ENCODE results near the gene PDGFB. TPM values are rescaled to one million over a fixed set of nuclear protein-coding genes. Genes with fewer than 3 reads are reported as not detected.

The PDGFB gene
- total RNA-seq, 2 experiments from 2014 or later = 6.4 to 6.5 TPM

DNA sequence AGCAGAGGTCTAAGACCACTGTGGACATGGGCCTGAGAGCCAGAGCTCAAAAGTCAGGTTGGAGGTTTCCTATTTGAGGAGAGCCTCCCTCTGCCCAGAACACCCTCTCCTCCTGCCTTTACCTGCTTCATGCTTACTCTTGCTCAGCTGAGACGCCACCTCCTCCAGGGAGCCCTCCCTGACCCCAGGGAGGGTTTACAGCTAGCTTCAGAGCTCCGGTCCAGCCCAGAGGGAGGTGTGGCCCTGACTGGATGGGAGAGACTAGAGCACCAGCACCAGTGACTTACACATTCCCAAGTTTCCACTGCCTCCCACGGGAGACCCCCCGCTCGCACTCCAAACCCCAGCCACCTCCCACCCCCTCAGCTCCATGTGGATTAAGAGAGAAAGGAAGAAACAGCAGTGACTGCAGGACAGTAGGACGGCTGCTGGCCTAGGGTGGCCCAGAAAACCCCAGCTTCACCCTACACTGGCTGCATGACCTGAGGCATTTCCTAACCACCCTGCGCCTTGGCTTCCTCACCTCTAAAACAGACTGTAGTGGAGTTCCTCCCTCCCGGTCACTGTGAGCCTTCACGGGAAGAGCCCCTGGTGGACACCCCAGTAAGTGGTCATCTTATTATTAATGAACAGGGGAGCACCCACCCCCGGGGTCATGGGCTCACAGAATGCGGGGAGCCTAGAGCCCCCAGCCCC lies 24.5 kb upstream of the PDGFB start:
- Mint-ChIP-seq H3K36me3 (ENCODE audit: low read depth) (no peaks in the 10 kb centered on the region), H3K4me3 (no peak overlapping the region), H3K27me3 (no peaks in the 10 kb centered on the region), H3K9me3 (no peaks in the 10 kb centered on the region), H3K4me1 (peaks cover 19% of the 10 kb centered on the region), H3K27ac (no peak overlapping the region)
- POLR2A ChIA-PET = no interaction called here
- no peak for DNase-seq
- CTCF ChIA-PET = interaction anchor here (0.6 kb wide), 1 partner anchor 103 kb away, joined by 4 read pairs; no protein-coding TSS in a partner anchor

DNA sequence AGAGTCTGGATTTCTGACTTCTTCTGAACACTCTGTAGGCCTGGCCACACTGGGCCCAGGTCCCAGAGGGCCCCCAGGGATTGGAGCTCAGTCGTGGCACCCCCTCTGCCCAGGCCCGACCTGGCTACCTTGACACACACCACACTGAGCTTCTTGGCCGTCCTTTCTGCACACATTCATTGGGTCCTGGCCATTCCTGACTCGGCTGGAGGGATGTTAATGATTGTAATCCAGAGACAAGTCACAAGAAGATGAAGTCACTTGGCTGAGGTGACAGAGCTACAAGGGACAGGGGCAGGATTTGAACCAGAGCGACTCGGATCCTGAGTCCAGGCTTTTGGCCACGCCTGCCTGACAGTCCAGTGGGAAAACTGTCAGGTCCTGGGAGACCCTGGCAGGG lies 23.9 kb upstream of the PDGFB start:
- no peak overlapping the region for H3K27ac Mint-ChIP-seq
- CTCF ChIA-PET = no interaction called here

DNA sequence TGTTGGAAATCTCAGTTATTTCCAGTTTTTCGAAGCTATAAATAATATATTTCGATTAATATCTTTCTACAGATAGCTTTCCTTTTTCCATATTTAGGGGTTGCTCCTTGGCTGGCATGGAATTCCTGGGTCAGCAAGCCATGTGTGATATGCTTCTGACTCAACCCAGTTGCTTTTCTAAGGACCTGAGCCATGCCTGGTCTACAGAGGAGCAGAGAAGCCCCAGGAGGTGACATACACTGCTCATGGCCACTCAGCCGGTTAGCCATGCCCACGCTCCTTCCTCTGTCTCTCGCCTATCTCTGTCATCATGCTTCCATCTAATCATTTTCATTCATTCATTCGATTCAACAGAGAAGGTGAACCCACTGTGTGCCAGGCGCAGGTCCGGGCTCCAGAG lies 23.2 kb upstream of the PDGFB start:
- DNase-seq = no peak
- ChIA-PET CTCF (interaction anchor here (0.5 kb wide), 1 partner anchor 104 kb away, joined by 4 read pairs; no protein-coding TSS in a partner anchor), POLR2A (no interaction called here)
- Mint-ChIP-seq H3K27ac (no peak overlapping the region), H3K36me3 (ENCODE audit: low read depth) (no peaks in the 10 kb centered on the region), H3K27me3 (no peaks in the 10 kb centered on the region), H3K9me3 (no peaks in the 10 kb centered on the region), H3K4me3 (no peak overlapping the region), H3K4me1 (peaks cover 24% of the 10 kb centered on the region)

More for the DNA sequence above, 23.9 kb upstream of the PDGFB start:
- DNase-seq = no peak
- Mint-ChIP-seq H3K9me3 (no peaks in the 10 kb centered on the region), H3K4me1 (peaks cover 24% of the 10 kb centered on the region), H3K4me3 (no peak overlapping the region), H3K36me3 (ENCODE audit: low read depth) (no peaks in the 10 kb centered on the region), H3K27me3 (no peaks in the 10 kb centered on the region)
- POLR2A ChIA-PET = no interaction called here

DNA sequence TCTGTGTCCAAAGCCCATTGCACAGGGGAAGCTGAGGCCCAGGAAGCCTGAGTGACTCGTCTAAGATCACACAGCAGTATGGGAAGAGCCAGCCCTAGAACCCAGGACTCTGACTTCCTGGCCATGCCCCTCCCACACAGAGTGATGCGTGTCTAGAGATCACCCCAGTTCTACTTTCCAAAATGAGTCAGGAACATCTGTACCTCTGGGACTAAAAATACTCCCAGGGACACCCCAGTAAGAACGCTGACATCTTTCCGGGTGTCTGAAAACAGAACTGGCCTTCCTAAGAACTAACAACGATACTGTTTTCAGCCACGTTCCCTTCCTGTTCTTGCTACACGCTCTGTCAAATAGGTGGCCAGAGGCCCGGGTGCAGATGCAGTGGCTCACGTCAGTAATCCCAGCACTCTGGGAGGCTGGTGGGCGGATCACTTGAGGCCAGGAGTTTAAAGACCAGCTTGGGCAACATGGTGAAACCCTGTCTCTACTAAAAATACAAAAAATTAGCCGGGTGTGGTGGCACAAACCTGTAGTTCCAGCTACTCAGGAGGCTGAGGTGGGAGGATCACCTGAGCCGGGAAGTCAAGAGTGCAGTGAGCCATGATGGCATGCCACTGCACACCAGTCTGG lies 21.7 kb upstream of the PDGFB start:
- no peak overlapping the region for H3K4me3 Mint-ChIP-seq
- peaks cover 2% of the 10 kb centered on the region for H3K9me3 Mint-ChIP-seq
- ChIA-PET POLR2A (no interaction called here), CTCF (no interaction called here)
- H3K27ac Mint-ChIP-seq = peak overlapping the region; percentile 63
- H3K36me3 Mint-ChIP-seq (ENCODE audit: low read depth) = no peaks in the 10 kb centered on the region
- H3K4me1 Mint-ChIP-seq = peaks cover 24% of the 10 kb centered on the region
- no peaks in the 10 kb centered on the region for H3K27me3 Mint-ChIP-seq
- peak; percentile 42 for DNase-seq

DNA sequence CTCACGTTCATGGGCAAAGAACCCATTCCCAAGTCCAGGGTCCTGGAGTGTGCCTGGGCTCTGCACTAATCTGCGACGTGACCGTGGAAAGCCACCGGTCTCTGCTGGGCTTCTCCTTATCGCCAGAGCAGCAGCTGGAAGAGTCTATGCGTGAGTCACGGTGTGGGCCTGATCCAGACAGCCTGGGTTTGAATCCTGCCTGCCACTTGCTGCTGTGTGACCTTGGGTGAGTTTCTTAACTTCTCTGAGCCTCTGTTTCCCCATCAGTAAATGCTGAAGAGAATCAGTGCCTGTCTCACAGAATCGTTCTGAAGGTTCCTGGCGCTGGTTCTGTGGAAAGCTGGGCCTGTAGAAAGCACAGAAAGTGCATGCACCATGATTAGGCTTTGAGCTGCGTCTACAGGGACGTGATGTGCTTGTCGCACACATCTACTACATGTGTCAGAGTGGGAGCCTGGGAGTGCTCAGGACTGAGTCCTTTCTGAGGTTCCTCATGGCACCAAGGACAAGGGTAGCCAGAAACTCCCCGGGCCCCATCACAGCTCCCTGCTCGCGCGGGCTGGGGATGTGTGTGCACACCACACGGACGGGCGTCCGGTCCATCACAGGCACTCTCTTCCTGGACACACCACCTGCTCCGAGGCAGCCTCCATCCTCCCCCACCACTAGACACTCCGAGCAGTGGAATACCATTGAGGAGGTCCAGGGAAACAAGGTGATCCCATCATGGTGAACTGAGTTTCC lies 20.5 kb upstream of the PDGFB start:
- H3K36me3 Mint-ChIP-seq (ENCODE audit: low read depth) = peaks cover 3% of the 10 kb centered on the region
- H3K4me3 Mint-ChIP-seq = no peak overlapping the region
- H3K9me3 Mint-ChIP-seq = peaks cover 9% of the 10 kb centered on the region
- no peak for DNase-seq
- ChIA-PET POLR2A (no interaction called here), CTCF (no interaction called here)
- H3K27ac Mint-ChIP-seq = no peak overlapping the region
- H3K27me3 Mint-ChIP-seq = peaks cover 3% of the 10 kb centered on the region
- H3K4me1 Mint-ChIP-seq = peaks cover 24% of the 10 kb centered on the region

DNA sequence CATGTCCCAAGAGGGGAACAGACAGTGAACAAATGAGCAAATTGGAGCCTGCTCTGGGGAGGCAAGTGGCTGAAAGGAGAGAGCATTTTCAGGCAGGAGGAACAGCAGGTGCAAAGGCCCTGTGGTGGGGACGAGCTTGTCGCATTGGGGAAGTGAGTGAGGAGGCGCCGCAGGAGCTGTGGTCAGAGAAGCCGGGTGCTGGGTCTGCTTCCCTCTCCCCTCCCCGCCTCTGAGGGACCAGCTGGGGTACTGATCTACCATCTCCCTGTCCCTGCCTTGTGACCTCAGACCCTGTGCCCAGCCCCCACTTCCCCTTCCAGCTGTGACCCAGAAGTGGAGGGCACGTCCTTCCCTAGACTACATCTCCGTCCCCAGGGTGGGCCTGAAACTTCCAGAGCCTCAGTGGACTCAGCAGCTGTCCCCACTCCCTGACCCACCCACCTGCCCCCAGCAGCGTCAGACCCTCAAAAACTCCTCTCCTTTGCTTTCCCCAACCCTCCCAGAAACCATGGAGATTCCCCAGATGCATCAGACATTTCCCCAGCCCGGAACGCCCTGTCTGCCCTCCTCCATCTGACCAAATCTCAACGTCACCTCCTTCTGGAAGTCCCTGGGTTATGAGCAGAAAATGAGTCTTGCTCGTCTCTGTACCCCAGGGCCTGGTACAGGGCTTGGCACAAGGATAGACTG lies 19.7 kb upstream of the PDGFB start:
- no peak overlapping the region for H3K4me3 Mint-ChIP-seq
- H3K36me3 Mint-ChIP-seq (ENCODE audit: low read depth) = peaks cover 3% of the 10 kb centered on the region
- peaks cover 24% of the 10 kb centered on the region for H3K4me1 Mint-ChIP-seq
- DNase-seq = no peak
- peaks cover 9% of the 10 kb centered on the region for H3K9me3 Mint-ChIP-seq
- H3K27me3 Mint-ChIP-seq = peaks cover 3% of the 10 kb centered on the region
- CTCF ChIA-PET = no interaction called here
- no peak overlapping the region for H3K27ac Mint-ChIP-seq
- POLR2A ChIA-PET = no interaction called here

DNA sequence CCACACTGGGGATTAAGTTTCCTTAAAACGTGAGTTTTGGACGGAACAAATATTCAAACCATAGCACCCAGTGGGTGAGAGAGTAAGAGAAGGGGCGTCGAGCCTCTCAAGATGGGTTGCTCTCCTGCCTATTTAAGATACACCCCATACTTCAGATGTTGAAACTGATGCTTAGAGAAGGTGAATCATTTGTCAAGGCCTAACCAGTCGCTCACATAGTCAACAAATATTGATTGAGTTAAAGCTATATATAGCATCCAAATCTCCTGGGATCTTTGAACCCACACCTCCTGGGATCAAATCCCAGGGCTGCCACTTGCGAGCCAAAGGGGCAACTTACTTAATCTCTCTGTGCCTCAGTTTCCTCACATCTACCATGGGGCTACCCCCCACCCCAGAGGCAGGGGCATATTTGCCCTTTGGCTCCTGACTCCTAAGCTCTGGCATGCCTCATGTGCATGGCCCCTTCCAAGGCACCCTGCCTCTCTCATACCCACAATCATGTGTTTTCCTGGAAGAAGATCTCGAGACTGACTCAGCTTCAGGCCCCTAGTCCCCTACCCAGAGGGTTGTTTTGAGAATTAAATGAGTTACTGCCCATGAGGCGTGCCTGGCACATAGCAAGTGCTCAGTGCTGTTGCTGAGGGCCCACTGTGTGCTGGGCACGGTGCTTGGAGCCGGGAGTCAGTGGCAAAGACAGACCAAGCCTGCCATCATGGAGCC lies 19.0 kb upstream of the PDGFB start:
- Mint-ChIP-seq H3K9me3 (peaks cover 9% of the 10 kb centered on the region), H3K4me1 (peaks cover 24% of the 10 kb centered on the region), H3K36me3 (ENCODE audit: low read depth) (peaks cover 3% of the 10 kb centered on the region), H3K4me3 (no peak overlapping the region), H3K27me3 (peaks cover 3% of the 10 kb centered on the region), H3K27ac (no peak overlapping the region)
- ChIA-PET POLR2A (no interaction called here), CTCF (no interaction called here)
- DNase-seq = no peak

DNA sequence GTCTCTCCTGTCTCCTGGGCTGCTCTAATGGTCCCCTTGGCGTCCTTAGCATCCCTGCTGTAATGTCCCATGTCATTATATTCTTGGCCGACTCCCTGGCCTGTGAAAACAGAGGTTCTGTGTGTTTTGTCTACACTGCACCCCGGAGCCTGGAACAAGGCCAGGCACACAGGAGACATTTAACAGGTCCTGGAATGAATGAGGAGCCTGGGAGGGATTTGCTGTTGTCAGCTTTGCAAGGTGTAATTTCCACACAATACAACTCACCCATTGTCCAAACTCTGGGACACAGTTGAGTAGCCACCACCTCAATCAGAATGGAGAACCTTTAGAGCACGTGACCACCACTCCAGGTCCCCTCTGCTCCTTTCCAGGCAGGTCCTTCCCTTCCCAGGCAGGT lies 14.9 kb upstream of the PDGFB start:
- peaks cover 3% of the 10 kb centered on the region for H3K27me3 Mint-ChIP-seq
- no peak overlapping the region for H3K27ac Mint-ChIP-seq
- CTCF ChIA-PET = interaction anchor here (0.6 kb wide), 1 partner anchor 85 kb away, joined by 3 read pairs; no protein-coding TSS in a partner anchor
- POLR2A ChIA-PET = no interaction called here
- H3K9me3 Mint-ChIP-seq = peaks cover 9% of the 10 kb centered on the region
- no peak for DNase-seq
- H3K4me1 Mint-ChIP-seq = peaks cover 21% of the 10 kb centered on the region
- no peak overlapping the region for H3K4me3 Mint-ChIP-seq
- H3K36me3 Mint-ChIP-seq (ENCODE audit: low read depth) = peaks cover 3% of the 10 kb centered on the region

DNA sequence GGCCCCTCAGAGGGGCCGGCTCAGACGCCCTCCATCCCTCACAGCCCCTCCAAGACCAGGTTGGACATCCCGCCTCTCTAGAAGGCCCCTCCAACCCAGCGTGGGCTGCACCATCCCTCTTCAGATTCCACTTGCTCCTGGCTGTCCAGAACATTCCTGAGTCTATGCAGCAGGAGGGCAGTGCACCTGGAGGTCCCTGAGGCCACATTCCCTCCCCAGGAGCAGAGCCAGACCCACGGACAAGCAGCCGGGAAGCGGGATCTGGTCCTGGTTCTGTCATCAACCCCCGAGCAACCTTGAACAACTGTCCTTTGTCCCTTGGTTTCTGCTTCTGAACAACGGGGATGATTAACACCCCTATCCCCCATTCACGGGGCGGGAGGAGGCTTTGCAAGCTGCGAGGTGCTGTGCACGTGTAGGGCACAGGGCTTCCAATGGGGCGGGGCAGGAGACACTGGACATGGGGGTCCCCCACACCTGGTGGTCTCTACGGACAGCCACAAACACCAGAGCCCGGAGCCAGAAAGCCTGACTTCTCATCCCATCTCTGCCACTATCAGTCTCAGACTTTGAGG lies 13.2 kb upstream of the PDGFB start:
- H3K9me3 Mint-ChIP-seq = peaks cover 9% of the 10 kb centered on the region
- ChIA-PET POLR2A (interaction anchor here (1.2 kb wide), 1 partner anchor 17 kb away, joined by 4 read pairs; no protein-coding TSS in a partner anchor), CTCF (no interaction called here)
- peaks cover 22% of the 10 kb centered on the region for H3K4me1 Mint-ChIP-seq
- peaks cover 3% of the 10 kb centered on the region for H3K27me3 Mint-ChIP-seq
- DNase-seq = no peak
- no peak overlapping the region for H3K27ac Mint-ChIP-seq
- H3K4me3 Mint-ChIP-seq = no peak overlapping the region
- peaks cover 3% of the 10 kb centered on the region for H3K36me3 Mint-ChIP-seq (ENCODE audit: low read depth)

DNA sequence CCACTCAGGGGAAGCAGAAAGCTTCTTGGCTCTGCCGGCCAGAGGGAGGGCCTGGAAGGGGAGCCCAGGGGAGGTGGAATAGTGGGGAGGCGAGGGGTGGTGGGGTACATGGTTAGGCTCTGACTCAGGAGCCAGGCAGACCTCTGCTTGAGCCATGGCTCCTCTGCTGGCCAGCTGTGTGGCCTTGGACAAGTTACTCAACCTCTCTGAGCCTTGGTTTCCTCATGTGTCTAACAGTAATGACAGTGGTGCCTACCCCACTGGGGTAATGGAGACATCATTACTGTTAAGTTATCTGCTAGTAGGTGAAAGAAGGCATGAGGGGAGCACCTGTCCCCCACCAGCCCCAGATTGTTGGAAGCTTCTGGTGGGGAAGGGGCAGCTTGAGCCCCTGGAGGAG lies 12.2 kb upstream of the PDGFB start:
- ChIA-PET CTCF (interaction anchor here (1.4 kb wide), 1 partner anchor 86 kb away, joined by 3 read pairs; no protein-coding TSS in a partner anchor), POLR2A (interaction anchor here (1.2 kb wide), 1 partner anchor 16 kb away, joined by 4 read pairs; no protein-coding TSS in a partner anchor)
- no peak for DNase-seq
- no peak overlapping the region for H3K27ac Mint-ChIP-seq
- H3K27me3 Mint-ChIP-seq = peaks cover 9% of the 10 kb centered on the region
- no peak overlapping the region for H3K4me3 Mint-ChIP-seq
- H3K36me3 Mint-ChIP-seq (ENCODE audit: low read depth) = peaks cover 3% of the 10 kb centered on the region
- peaks cover 29% of the 10 kb centered on the region for H3K4me1 Mint-ChIP-seq
- H3K9me3 Mint-ChIP-seq = peaks cover 7% of the 10 kb centered on the region

DNA sequence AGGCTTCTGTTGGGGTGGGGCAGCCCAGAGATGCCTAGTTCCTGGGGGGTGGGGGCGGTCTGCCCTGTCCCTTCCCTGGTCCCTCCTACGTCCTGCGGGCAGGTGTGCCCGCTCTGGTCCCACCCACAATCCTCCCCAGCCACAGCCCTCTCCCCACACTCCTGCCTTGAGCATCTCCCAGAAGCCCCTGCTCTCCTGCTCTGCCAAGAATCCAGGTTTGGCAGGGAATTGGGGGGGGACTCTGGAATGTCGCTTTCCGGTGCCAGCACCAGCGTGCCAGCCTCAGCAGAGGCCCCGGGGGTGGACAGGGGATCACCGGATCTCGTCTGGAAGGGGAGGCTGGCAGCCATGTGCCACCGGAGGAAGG lies 11.4 kb upstream of the PDGFB start:
- Mint-ChIP-seq H3K9me3 (peaks cover 5% of the 10 kb centered on the region), H3K27ac (no peak overlapping the region)
- CTCF ChIA-PET = interaction anchor here (1.4 kb wide), 1 partner anchor 85 kb away, joined by 3 read pairs; no protein-coding TSS in a partner anchor

DNA sequence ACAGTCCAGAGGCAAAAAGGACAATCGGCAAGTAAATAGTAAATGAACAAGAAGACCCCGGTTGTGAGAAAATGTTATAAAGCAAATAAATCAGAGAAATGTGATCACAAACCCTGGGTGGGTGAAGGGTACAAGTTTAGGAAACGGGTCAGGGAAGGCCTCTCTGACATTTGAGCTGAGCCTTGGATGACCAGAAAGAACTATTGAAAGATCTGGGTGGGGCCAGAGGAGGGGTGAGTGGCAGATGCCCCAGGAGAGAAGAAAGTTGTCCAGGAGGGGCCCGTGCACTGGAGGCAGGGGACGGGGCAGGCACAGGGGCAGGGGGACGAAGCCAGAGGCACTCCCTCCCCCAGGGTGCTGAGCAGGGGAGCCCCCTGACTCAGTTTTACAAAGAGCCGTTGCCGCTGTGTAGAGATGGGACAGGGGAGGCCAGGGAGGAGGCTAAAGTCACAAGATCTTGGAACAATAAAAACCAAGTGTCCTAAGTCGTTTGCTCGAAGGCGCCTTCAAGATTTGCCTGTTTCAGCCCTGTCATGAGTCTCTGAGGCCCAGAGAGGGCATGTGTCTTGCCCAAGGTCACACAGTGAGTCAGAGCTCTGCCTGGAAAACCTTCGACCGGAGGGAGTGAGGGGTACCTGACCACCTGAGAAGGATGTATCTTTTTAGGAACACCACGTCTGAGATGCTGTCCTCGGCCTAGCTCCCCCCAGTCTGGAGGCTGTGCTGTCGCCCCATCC lies 10.8 kb upstream of the PDGFB start:
- H3K9me3 Mint-ChIP-seq = no peaks in the 10 kb centered on the region
- no peak overlapping the region for H3K27ac Mint-ChIP-seq
- no peak overlapping the region for H3K4me3 Mint-ChIP-seq
- POLR2A ChIA-PET = no interaction called here
- peaks cover 15% of the 10 kb centered on the region for H3K27me3 Mint-ChIP-seq
- DNase-seq = no peak
- H3K36me3 Mint-ChIP-seq (ENCODE audit: low read depth) = no peaks in the 10 kb centered on the region
- CTCF ChIA-PET = interaction anchor here (1.4 kb wide), 1 partner anchor 84 kb away, joined by 3 read pairs; no protein-coding TSS in a partner anchor
- peaks cover 29% of the 10 kb centered on the region for H3K4me1 Mint-ChIP-seq

More for the DNA sequence above, 11.4 kb upstream of the PDGFB start:
- POLR2A ChIA-PET = no interaction called here
- Mint-ChIP-seq H3K4me3 (no peak overlapping the region), H3K4me1 (peaks cover 29% of the 10 kb centered on the region), H3K36me3 (ENCODE audit: low read depth) (peaks cover under 1% of the 10 kb centered on the region), H3K27me3 (peaks cover 14% of the 10 kb centered on the region)
- no peak for DNase-seq

Measured in activated CD4-positive, alpha-beta memory T cell treated with anti-CD3 and anti-CD28 coated beads, Interleukin-2, amount 10 ng/mL, durations not matched to agents 7 days and 5 days (primary cell).